Neural progenitor cell (in vitro differentiated cells): ENCODE measurements around the gene TEX35.

Experiments
- CTCF ChIP-seq: fragments of 200-600 bp; sonication (generic); IDR thresholded peaks from 2 replicates; pipeline ENCODE4 v1.5.1; 2017; ENCODE audit warnings: antibody characterized with exemption, mild to moderate bottlenecking
- EZH2 ChIP-seq: fragments of 200-600 bp; sonication (generic); IDR thresholded peaks from 2 replicates; pipeline ENCODE4 v1.6.1; 2017; ENCODE audit warnings: antibody characterized with exemption, mild to moderate bottlenecking, moderate library complexity
- EZH2phosphoT487 ChIP-seq: fragments of 200-600 bp; sonication (generic); IDR thresholded peaks from 2 replicates; pipeline ENCODE4 v1.6.1; 2017; ENCODE audit warnings: antibody characterized with exemption

GRCh38 chr1:178488393-178488792 lies 24.5 kb upstream of the TEX35 start:
- no peak for TF ChIP-seq CTCF
- TF ChIP-seq EZH2phosphoT487, result no peak
- no peak for TF ChIP-seq EZH2
